Measurements from ENCODE around the gene FANK1. TPM values are rescaled to one million over a fixed set of nuclear protein-coding genes. Genes with fewer than 3 reads are reported as not detected.

Gene FANK1
- total and polyA plus RNA-seq, 11 donors, result 0.33 to 1.8 (median 0.44) TPM; not detected in 3

DNA sequence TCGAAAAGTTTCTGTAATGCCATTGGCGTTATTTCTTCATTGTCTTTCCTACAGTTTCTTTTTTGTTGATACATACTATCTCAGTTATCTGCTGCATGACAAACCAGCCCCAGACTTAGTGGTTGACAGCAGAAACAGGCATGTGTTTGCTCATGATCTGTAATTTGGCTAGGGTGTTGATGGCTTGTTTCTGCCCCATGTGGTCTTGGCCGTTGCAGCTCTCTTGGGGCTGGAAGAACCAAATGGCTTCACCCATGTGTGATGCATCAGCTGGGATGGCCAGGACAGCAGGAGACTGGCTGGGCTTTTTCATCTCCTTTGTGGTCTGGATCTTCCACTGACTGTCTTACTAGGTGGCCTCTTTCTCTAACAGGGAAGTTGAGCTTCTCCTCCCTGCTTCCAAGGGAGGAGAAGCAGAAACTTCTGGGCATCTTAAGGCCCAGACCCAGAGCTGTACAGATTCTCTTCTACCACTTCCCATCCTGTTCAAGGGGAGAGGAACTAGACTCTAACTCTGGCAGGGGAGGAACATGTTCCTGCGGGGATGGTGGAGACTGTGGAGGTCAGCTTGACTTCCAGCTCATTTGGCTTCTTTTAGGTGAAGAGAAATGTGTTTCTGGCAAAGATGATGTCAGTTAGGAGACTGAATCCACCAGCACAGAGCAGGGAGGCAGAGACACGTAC is 89.3 kb downstream of the FANK1 start:
- no peak overlapping the region for H3K27ac ChIP-seq
- no peaks in the 10 kb centered on the region for H3K4me1 ChIP-seq
- intact Hi-C loops (cut with DNase I), result loop anchor here in 6 of 10 donors (5.0 to 10.0 kb wide), 7 partner anchors 107 to 1869 kb away; no protein-coding TSS in a partner anchor
- no peaks in the 10 kb centered on the region for H3K27me3 ChIP-seq
- H3K4me3 ChIP-seq, result no peak overlapping the region
- 71 to 81% (median 78%) methylated on average over 5 of the region's 5 CpGs for WGBS, 4 donors
- TF ChIP-seq CTCF (IDR thresholded peaks at IDR 0.05), result no peak
- no peak for TF ChIP-seq POLR2A (IDR thresholded peaks at IDR 0.05)
- DNase-seq (no peak), ATAC-seq (peak in 2 of 4 donors; percentile 14 to 62)
- H3K36me3 ChIP-seq, result no peaks in the 10 kb centered on the region
- H3K9me3 ChIP-seq, result no peaks in the 10 kb centered on the region

GRCh38 chr10:125989791-125990190 is 93.4 kb downstream of the FANK1 start:
- 94 to 96% (median 94%) methylated on average over 5 of the region's 5 CpGs for WGBS, 4 donors
- Histone ChIP-seq H3K4me1 (no peaks in the 10 kb centered on the region), H3K27ac (no peak overlapping the region), H3K27me3 (no peaks in the 10 kb centered on the region), H3K9me3 (no peaks in the 10 kb centered on the region), H3K4me3 (no peak overlapping the region), H3K36me3 (no peaks in the 10 kb centered on the region)
- ATAC-seq (no peak), DNase-seq (peak in 1 of 5 donors; percentile 54)
- no peak for TF ChIP-seq POLR2A (IDR thresholded peaks at IDR 0.05)
- no peak for TF ChIP-seq CTCF (IDR thresholded peaks at IDR 0.05)
- intact Hi-C loops (cut with DNase I), result loop anchor here in 6 of 10 donors (5.0 to 10.0 kb wide), 7 partner anchors 103 to 1865 kb away; no protein-coding TSS in a partner anchor

- H3K4me3 ChIP-seq, result no peak overlapping the region
- intact Hi-C loops (cut with DNase I), result no loop called here
- no peak overlapping the region for H3K27ac ChIP-seq
- no peaks in the 10 kb centered on the region for H3K27me3 ChIP-seq
- H3K9me3 ChIP-seq, result no peaks in the 10 kb centered on the region
- TF ChIP-seq POLR2A (IDR thresholded peaks at IDR 0.05) (no peak), CTCF (IDR thresholded peaks at IDR 0.05) (no peak)
- H3K4me1 ChIP-seq, result no peaks in the 10 kb centered on the region
- WGBS, 4 donors, result 96 to 100% (median 99%) methylated on average over 2 of the region's 2 CpGs
- ATAC-seq (no peak), DNase-seq (no peak)
- no peaks in the 10 kb centered on the region for H3K36me3 ChIP-seq
Measured at GRCh38 chr10:125990974-125991373, 94.6 kb downstream of the FANK1 start.

DNA sequence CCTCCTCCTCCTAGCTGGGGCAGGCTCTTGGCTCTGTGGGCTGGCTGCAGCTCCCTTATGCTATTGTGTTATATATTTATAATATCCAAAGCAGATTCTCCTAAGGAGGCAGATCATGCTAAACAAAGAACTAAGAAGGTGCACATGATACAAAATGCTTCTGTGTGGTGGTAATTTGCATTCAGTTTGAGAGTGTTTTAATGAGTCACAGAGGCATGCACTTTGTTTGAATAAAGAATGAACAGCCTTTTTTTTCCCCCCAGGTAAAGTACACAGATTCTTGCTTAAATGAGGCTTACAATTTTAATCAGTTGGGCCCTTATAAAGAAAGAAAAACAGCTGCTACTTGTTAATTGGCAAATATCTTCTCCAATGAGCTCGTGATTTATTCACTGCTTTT is 95.0 kb downstream of the FANK1 start:
- no peak overlapping the region for H3K27ac ChIP-seq
- 89 to 97% (median 91%) methylated on average over 1 of the region's 1 CpG for WGBS, 4 donors

More for the DNA sequence above, 95.0 kb downstream of the FANK1 start:
- no peaks in the 10 kb centered on the region for H3K9me3 ChIP-seq
- H3K4me1 ChIP-seq, result no peaks in the 10 kb centered on the region
- ATAC-seq, result no peak
- no peak overlapping the region for H3K4me3 ChIP-seq
- no peak for DNase-seq
- H3K27me3 ChIP-seq, result no peaks in the 10 kb centered on the region
- intact Hi-C loops (cut with DNase I), result no loop called here
- no peak for TF ChIP-seq POLR2A (IDR thresholded peaks at IDR 0.05)
- TF ChIP-seq CTCF (IDR thresholded peaks at IDR 0.05), result no peak
- no peaks in the 10 kb centered on the region for H3K36me3 ChIP-seq

Data from heart left ventricle (tissue), 16 donors.